ENCODE data around the gene TOX2.

The TOX2 gene, protein sequence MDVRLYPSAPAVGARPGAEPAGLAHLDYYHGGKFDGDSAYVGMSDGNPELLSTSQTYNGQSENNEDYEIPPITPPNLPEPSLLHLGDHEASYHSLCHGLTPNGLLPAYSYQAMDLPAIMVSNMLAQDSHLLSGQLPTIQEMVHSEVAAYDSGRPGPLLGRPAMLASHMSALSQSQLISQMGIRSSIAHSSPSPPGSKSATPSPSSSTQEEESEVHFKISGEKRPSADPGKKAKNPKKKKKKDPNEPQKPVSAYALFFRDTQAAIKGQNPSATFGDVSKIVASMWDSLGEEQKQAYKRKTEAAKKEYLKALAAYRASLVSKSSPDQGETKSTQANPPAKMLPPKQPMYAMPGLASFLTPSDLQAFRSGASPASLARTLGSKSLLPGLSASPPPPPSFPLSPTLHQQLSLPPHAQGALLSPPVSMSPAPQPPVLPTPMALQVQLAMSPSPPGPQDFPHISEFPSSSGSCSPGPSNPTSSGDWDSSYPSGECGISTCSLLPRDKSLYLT

GRCh38 chr20:43914311-43915210, at the start of gene TOX2:
Gene TOX2, plus strand, starts transcription at chr20:43914852. Its CDS starts 40 bp downstream, at chr20:43914892.
- TF ChIP-seq CTCF (IDR thresholded peaks at IDR 0.05; ENCODE audit: extremely low read depth, insufficient read depth, missing control alignments), result no peak
- DNase-seq (ENCODE audit: low spot score), result peak; percentile 89
- in situ Hi-C loops (cut with MboI; ENCODE audit: low pct_unique_long_range_greater_than_20kb, low sequenced_read_pairs, unreplicated experiment), result no loop called here

- DNase-seq (ENCODE audit: low spot score), result no peak
- TF ChIP-seq CTCF (IDR thresholded peaks at IDR 0.05; ENCODE audit: extremely low read depth, insufficient read depth, missing control alignments), result no peak
- in situ Hi-C loops (cut with MboI; ENCODE audit: low pct_unique_long_range_greater_than_20kb, low sequenced_read_pairs, unreplicated experiment), result no loop called here
These were observed 46.6 kb upstream of the TOX2 start for GRCh38 chr20:43868091-43868490.

- no peak for TF ChIP-seq CTCF (IDR thresholded peaks at IDR 0.05; ENCODE audit: extremely low read depth, insufficient read depth, missing control alignments)
- in situ Hi-C loops (cut with MboI; ENCODE audit: low pct_unique_long_range_greater_than_20kb, low sequenced_read_pairs, unreplicated experiment), result no loop called here
- no peak for DNase-seq (ENCODE audit: low spot score)
These were observed 44.2 kb upstream of the TOX2 start for GRCh38 chr20:43870484-43870883.

DNA sequence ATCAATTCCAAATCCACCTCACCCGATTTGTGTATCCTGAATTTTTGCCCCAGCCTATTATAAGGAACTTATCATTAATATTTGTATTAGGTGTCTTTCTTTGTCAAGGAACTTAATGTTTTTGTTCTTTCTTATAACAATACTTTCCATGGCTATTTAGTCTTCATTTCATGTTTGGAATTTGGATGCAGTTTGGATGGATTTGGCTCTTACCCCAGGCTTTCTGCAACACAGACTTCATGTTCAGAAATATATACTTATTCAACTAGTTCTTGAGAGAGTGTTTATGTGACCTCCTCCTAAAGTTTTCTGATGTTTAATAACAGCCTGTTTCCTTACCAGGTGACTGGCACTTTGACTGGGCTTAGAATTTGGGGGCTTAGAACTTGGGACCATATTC, 35.9 kb upstream of the TOX2 start:
- in situ Hi-C loops (cut with MboI; ENCODE audit: low pct_unique_long_range_greater_than_20kb, low sequenced_read_pairs, unreplicated experiment), result no loop called here
- no peak for TF ChIP-seq CTCF (IDR thresholded peaks at IDR 0.05; ENCODE audit: extremely low read depth, insufficient read depth, missing control alignments)
- no peak for DNase-seq (ENCODE audit: low spot score)

DNA sequence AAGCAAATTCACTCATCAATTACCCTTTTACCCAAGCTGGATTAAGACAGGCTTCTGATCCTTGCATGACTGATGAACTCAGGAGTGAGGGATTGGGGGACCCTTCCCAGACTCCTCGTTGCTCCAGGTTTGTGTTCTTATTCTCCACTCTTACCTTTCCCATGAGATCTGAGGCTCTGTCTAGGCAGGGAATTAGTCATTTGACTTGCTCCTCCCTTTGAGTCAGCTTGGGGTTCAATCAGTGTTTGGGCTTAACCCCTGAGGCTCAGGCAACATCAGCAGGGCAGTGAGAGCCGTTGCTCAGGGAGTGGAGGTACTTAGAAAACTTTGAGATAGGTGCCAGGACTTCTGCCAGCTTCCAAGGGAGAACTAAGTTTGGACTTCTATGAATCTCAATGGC, 20.7 kb upstream of the TOX2 start:
- DNase-seq (ENCODE audit: low spot score), result no peak
- TF ChIP-seq CTCF (IDR thresholded peaks at IDR 0.05; ENCODE audit: extremely low read depth, insufficient read depth, missing control alignments), result no peak
- in situ Hi-C loops (cut with MboI; ENCODE audit: low pct_unique_long_range_greater_than_20kb, low sequenced_read_pairs, unreplicated experiment), result no loop called here

GRCh38 chr20:43894491-43894890, 20.2 kb upstream of the TOX2 start:
- DNase-seq (ENCODE audit: low spot score), result no peak
- TF ChIP-seq CTCF (IDR thresholded peaks at IDR 0.05; ENCODE audit: extremely low read depth, insufficient read depth, missing control alignments), result no peak
- in situ Hi-C loops (cut with MboI; ENCODE audit: low pct_unique_long_range_greater_than_20kb, low sequenced_read_pairs, unreplicated experiment), result no loop called here

All from GM13977 (cell line).